ENCODE measurements around the gene TSPAN2.

Gene TSPAN2

GRCh38 chr1:115113766-115114165 is 24.5 kb upstream of the TSPAN2 start:
- no peak for DNase-seq (ENCODE audit: low spot score)

- peak; percentile 44 for DNase-seq (ENCODE audit: low spot score)
These were observed 23.4 kb upstream of the TSPAN2 start for GRCh38 chr1:115112496-115113375.

DNA sequence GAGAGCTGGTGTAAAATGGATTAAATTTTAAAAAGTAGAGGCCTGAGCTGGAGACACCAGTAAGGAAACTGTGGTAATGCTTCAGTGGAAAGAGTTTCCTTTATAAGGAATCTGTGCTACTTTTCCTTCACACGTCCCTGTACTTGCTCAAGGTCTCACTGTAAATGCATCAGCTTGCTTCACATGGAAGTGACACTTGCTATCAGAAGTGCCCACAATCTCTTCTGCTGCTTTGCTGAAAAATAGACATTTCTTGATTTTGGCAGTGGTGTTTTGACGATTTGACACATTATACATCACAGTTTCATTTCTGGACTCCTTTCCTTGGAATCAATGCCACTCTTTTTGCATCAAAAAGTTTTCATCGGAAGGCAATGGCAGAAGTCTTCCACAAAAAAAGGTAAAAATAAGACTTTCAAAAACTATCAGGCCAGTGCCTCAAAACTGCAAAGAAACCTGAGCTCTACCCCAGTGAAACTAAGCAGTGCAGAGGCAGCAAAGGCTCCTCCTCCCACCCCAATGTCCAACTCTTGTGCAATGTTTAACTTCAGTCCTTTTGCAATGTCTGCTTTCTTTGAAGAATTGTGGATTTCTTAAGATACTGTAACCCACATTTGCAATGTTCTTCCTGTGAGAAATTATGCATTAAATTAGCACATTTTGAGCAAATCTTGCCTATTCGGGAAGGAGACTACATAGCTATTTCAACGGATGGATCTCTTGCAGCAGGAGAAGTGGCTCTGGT is 18.4 kb upstream of the TSPAN2 start:
- DNase-seq (ENCODE audit: low spot score), result no peak

GRCh38 chr1:115105831-115106230 is 16.5 kb upstream of the TSPAN2 start:
- DNase-seq (ENCODE audit: low spot score), result no peak

DNA sequence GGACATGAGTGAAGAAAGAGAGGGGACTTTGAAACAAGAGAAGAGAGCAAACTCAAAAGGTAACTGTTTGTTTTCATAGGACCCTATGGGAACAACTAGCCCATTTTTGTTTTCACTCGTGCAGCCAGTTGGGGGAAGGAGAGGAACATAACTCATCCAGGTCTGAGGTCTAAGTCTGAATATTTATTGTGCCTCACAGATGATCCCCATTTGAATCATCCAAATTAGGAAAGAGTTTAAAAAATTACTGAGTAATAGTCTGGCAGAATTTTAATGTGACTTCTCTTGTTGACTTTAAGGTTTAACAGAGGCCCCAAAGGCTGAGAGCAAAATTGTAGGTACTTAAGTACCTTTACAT is 10.4 kb upstream of the TSPAN2 start:
- no peak for DNase-seq (ENCODE audit: low spot score)

GRCh38 chr1:115098979-115099692 is 9.8 kb upstream of the TSPAN2 start:
- no peak for DNase-seq (ENCODE audit: low spot score)

- no peak for DNase-seq (ENCODE audit: low spot score)
These were observed 2.9 kb upstream of the TSPAN2 start for GRCh38 chr1:115092175-115092574.

GRCh38 chr1:115091572-115091971 is 2.3 kb upstream of the TSPAN2 start:
- no peak for DNase-seq (ENCODE audit: low spot score)

- no peak for DNase-seq (ENCODE audit: low spot score)
These were observed 1.7 kb upstream of the TSPAN2 start for GRCh38 chr1:115090956-115091355.

DNA sequence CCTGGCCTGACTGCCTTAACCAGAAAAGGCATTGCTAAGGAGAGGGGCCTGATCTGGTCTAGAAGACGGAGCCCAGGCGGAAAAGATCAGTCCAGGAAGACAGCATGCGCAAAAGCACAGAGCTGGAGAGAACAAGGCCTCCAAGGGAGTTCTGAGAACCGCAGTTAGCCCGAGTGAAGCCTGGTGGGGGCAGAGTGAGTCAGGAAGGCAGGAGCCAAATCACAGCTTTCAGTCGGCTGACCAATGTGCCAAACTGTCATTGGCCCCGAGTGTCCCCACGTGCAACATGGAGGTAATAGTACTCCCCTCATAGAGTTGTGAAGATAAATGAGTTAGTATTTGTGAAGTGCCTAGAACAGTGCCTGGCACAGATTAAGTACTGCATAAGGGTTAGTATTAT is 1.2 kb upstream of the TSPAN2 start:
- DNase-seq (ENCODE audit: low spot score), result no peak

- no peak for DNase-seq (ENCODE audit: low spot score)
These were observed 835 bp upstream of the TSPAN2 start for GRCh38 chr1:115090186-115090490.

GRCh38 chr1:115088871-115089419 is 358 bp downstream of the TSPAN2 start:
- DNase-seq (ENCODE audit: low spot score), result no peak

- no peak for DNase-seq (ENCODE audit: low spot score)
These were observed 1.1 kb downstream of the TSPAN2 start for GRCh38 chr1:115088115-115088778.

DNA sequence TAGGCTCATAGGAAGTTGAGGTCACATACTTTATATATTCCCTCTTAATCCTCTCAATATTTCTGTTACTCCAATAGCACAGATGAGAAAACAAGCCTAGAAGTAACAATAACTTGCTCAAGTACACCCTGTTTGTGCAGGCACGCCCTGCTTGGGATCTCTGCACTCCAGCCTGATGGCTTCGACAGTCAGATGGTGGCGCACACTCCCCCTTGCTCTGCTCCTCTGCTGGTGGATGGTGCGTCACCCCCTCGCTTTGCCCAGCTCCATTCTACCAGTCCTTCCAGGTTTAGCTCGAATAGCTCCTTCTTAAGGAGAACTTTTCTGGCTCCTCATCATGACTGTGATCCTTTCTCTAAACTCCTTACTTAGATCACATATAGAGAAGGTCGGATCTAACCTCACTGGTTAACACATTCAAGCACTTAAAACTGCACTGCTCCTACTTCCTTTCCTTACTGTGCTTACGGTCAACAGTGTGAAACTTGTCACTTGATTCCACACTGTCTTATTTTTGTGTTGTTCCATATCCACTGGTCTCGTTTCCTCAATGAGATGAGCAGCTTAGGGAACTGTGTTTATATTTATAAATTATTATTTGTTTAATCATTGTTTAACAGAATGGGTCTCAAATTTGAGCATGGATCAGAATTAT is 3.0 kb downstream of the TSPAN2 start:
- no peak for DNase-seq (ENCODE audit: low spot score)

DNA sequence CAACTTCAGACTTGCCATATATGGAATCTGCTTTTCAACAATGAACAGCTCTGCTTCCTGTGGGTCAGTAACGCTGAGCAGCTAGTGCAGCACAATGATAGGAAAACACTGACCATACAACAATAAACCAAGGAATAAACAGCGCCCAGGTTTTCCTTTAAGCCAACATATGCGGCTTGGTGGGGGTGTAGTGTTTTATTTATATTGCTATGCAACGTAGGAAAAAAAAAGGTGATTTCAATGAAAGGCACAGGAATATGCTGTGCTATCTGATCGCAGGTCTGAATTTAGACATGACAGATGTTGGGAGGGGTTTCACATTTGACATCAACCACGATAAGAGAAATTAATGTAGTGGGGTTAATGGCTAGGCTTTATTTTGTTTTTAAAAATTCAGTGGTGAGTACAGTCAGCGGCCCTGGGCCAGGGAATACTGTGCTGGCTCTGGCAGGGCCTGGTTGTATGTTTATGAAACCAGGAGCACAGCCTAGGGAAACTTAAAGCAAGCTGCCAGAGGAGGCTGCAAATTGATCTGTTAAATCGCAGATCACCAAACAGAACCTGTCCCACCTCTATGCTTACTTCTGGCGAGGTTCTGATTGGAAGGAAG is 4.3 kb downstream of the TSPAN2 start:
- peak; percentile 26 for DNase-seq (ENCODE audit: low spot score)

- no peak for DNase-seq (ENCODE audit: low spot score)
These were observed 6.4 kb downstream of the TSPAN2 start for GRCh38 chr1:115082949-115083348.

DNA sequence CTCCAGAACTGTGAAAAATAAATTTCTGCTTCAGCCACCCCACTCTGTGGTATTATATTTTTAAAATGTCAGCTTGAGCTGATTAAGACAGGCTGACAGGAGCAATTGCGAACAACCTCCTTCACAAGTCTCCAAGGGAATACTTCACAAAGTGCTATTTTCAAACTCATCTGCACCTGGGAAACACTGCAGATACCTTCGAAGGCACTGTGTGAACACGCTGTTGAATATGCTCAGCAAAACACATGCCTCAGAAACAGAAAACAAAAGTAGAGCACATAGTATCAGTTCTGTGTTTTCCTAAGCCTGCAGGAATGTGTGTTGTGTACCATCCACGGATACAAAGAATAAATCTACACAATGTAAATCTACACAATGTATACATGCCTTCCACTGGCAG is 10.6 kb downstream of the TSPAN2 start:
- no peak for DNase-seq (ENCODE audit: low spot score)

DNA sequence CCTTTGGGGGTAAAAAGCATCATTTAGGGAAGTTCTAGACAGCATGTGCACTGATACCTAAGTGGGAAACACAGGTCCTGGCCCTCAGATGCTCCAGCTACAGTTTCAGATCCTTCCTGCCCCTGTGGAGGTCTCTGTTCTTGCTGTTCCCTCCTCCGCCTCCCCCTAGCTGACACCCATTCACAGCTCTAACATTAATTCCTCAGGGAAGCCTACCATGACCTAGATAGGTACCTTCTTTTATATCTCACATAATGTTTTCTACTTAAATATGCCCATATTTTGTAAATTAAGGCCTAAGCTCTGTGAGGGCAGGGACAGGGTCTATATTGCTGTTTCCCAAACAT is 11.3 kb downstream of the TSPAN2 start:
- no peak for DNase-seq (ENCODE audit: low spot score)

GRCh38 chr1:115077286-115077983 is 11.9 kb downstream of the TSPAN2 start:
- no peak for DNase-seq (ENCODE audit: low spot score)

DNA sequence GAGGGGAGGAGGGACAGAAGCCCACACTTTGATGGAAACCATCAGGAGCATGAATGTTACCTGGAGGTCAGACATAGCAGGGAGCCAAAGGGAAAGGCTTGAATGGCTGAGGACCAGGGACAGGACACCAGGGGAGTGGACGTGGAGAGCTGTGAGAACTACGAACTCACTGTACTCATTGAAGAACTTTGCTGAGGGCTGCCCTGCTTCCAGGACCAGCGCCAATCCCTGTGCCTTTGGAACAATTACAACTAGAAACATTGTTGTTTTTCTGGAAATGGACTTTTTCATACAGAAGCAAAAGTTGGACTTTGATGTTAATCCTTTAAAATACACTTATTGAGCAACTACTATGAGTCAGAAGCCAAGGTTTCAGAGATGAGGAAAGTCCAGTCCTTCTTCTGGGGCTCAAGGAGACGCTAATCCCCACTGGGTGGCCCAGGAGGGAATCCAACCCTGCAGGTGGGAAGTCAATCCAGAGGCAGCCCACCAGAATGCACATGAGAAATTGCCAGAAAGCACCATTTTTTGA is 12.9 kb downstream of the TSPAN2 start:
- DNase-seq (ENCODE audit: low spot score), result no peak
